Kidney epithelial cell (primary cell): ENCODE results near the gene ANKLE2. TPM values are rescaled to one million over a fixed set of nuclear protein-coding genes. Genes with fewer than 3 reads are reported as not detected.
"Not testable (repeated sequence)": the region's sequence is repeated elsewhere in the genome, so short reads cannot be mapped to it uniquely, and the experiment has no call there.

Source experiments
- DNase-seq: peaks from one replicate; pipeline ENCODE4 v3.0.0-alpha.2; 2010; ENCODE audit warnings: low read depth
- H3K27me3 ChIP-seq: 2 replicates; pipeline ENCODE4 v1.6.0; 2011; ENCODE audit warnings: low read length; ENCODE audit not compliant: control insufficient read depth, insufficient read depth
- H3K36me3 ChIP-seq: 2 replicates; pipeline ENCODE4 v1.5.1; 2011; ENCODE audit warnings: low read length; ENCODE audit not compliant: control insufficient read depth, insufficient read depth
- H3K4me3 ChIP-seq: 2 replicates; pipeline ENCODE4 v1.5.1; 2011; ENCODE audit warnings: low read depth, mild to moderate bottlenecking, control low read depth, low read length
- total RNA-seq: library from RNA; depleted of rRNA; stranded (reverse); fragments of >200 nt; gene quantifications from 2 replicates; pipeline ENCODE4 v1.2.3, GENCODE V29; 2015
- TF ChIP-seq, protein P1 (sequence below): IDR thresholded peaks from 2 replicates; pipeline ENCODE4 v1.5.1; 2011; ENCODE audit warnings: mild to moderate bottlenecking, moderate library complexity, low read length, control low read depth, inconsistent platforms; ENCODE audit not compliant: insufficient read depth, poor library complexity, severe bottlenecking

The ANKLE2 gene
- 115 and 128 TPM in 2 replicates for total RNA-seq

DNA sequence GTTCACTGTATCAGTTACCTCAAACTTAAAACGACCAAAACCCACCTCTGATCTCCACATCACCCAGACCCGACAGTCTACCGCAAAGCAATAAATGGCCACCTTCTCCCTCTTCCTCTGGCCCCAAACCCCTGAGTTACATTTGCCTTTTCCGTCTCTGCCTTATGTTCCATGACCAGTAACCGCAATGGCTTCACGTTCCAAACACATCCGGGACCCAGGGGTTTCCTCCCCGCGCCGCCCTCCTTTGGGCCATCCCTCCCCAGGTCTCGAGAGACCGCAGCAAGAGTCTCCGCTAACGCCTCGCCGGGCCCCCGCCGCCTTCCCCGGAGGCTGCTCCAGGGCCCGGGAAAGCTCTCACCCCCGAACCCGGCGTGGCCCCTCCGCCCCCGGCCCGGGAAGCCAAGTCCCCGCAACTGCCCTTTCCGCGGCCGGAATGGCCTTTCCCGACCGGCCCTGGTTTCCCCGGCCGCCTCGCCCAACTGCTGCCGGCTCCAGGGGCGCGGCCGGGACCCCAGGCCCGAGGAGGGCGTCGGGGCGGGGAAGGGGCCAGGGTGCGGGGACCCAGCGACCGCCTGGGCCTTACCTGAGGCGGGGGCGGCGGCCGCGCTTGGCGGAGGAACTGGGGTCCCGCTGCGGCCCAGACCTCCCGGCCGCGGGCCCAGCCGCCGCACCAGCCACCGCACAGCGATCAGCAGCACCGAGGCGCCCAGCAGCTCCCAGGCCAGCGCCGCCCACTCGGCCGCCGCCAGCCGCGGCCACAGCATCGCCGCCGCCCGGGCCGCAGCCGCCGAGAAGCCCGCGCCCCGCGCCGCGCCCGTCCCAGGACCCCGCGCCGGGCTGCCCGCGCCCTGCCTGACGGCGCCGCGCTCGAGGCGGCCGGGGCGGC is at the start of gene ANKLE2:
TSS of gene ANKLE2 (minus strand) at position 801 of the 889 bp plus-strand sequence. CDS start at position 767, 34 bp downstream.
- H3K36me3 ChIP-seq, result no peaks in the 10 kb centered on the region
- DNase-seq, result no peak
- H3K27me3 ChIP-seq, result no peaks in the 10 kb centered on the region
- TF ChIP-seq, protein P1, sequence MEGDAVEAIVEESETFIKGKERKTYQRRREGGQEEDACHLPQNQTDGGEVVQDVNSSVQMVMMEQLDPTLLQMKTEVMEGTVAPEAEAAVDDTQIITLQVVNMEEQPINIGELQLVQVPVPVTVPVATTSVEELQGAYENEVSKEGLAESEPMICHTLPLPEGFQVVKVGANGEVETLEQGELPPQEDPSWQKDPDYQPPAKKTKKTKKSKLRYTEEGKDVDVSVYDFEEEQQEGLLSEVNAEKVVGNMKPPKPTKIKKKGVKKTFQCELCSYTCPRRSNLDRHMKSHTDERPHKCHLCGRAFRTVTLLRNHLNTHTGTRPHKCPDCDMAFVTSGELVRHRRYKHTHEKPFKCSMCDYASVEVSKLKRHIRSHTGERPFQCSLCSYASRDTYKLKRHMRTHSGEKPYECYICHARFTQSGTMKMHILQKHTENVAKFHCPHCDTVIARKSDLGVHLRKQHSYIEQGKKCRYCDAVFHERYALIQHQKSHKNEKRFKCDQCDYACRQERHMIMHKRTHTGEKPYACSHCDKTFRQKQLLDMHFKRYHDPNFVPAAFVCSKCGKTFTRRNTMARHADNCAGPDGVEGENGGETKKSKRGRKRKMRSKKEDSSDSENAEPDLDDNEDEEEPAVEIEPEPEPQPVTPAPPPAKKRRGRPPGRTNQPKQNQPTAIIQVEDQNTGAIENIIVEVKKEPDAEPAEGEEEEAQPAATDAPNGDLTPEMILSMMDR, result no peak
- peak within 1 kb of the TSS; percentile 92 for H3K4me3 ChIP-seq

DNA sequence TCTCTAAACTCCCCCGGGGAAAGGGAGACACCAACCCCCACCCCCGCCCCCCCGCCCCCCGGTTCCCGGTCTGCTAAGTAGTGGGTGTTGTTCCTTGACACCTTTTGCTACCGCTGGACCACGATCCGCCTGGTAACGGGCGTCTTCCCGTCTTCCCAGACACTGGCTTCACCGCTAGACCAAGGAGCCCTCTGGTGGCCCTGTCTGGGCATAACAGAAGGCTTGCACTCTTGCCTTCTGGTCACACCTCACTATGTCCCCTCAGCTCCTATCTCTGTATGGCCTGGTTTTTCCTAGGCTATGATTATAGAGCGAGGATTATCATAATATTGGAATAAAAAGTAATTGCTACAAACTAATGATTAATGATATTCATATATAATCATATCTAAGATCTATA is 47.8 kb upstream of the ANKLE2 start:
- TF ChIP-seq, protein P1, result peak; percentile 43
- not testable (repeated sequence) for H3K36me3 ChIP-seq, H3K4me3 ChIP-seq, DNase-seq, H3K27me3 ChIP-seq

DNA sequence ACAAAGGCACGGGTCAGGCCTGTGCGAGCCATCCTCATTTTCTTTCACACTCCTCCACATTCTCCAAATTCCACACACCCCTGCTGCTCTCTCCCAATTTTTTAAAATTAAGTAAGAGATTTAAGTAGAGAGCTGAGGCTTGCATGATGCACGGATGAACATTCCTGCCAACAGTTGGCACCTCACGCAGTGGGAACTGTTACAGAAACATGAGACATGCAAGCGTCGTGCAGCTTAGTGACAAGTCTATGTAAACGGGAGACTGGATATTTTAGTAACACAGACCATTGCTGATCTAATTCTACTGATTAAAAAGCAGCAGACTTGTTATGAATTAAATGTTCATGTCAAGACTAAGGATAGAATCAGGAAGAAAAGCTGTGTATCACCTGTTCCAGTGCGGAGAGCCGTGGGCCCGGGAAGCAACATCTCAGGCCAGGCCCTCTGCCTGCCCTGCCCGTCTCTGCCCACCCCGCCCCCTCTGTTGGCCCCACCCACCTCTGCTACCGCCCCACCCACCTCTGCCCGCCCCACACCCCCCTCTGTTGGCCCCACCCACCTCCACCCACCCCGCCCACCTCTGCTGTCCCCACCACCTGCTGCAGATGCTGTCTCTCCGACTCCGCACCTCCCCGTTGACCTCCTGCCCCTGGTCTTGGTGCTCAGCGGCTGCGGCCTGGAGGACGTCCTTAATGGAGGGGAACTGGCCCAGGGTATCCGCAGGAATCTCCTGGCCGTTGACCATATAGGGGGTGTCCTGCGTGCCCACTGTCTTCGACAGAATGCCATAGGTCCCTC is 45.9 kb upstream of the ANKLE2 start:
- Histone ChIP-seq H3K36me3 (peaks cover 5% of the 10 kb centered on the region), H3K4me3 (no peak overlapping the region), H3K27me3 (no peaks in the 10 kb centered on the region)
- DNase-seq, result no peak
- TF ChIP-seq, protein P1, result no peak

DNA sequence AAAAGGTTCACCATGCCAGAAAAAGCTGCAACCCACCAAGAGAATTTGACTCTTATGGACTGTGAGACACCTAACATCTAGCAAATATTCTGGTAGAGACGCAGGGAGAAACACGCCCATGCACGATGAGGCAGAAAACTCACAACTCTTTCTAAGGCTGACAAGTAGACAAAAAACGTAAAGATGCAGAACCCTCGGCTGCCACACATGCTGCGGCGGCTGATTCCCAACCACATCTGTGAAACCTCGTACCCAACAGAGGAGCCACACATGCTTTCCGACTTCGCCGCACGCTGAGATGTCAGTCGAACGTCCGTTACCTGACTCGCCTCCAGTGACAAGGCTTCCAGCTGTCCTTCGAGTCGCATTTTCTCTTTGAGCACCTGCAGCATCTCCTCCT is 45.2 kb upstream of the ANKLE2 start:
- DNase-seq, result no peak
- peaks cover 5% of the 10 kb centered on the region for H3K36me3 ChIP-seq
- TF ChIP-seq, protein P1, result no peak
- no peak overlapping the region for H3K4me3 ChIP-seq
- no peaks in the 10 kb centered on the region for H3K27me3 ChIP-seq

DNA sequence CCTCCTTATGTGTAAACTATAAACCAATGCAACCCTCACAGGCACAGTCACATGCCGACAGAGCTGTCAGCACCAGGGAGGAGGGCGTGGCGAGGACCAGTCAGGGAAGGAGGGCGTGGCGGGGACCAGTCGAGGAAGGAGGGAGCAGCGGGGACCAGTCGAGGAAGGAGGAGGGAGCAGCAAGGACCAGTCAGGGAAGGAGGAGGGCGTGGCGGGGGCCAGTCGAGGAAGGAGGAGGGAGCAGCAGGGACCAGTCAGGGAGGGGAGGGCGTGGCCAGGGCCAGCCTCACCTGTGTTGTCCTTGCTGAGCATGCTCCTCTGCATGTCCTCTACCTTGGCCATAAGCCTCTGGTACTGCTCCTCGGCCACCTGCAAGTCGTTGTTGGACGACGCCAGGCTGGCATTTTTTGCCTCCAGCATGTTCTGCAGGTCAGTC is 42.8 kb upstream of the ANKLE2 start:
- DNase-seq, result no peak
- Histone ChIP-seq H3K4me3 (no peak overlapping the region), H3K36me3 (peaks cover 5% of the 10 kb centered on the region), H3K27me3 (no peaks in the 10 kb centered on the region)
- TF ChIP-seq, protein P1, result no peak
